GM18951 (cell line): ENCODE data around the gene ATP8A2.

ENCODE experiments used
- POLR2A ChIP-seq: IDR thresholded peaks from 4 replicates; pipeline ENCODE4 v1.6.1; 2011; ENCODE audit warnings: mild to moderate bottlenecking; ENCODE audit not compliant: insufficient read length, insufficient read depth; ENCODE audit errors: extremely low read depth
- in situ Hi-C: fragments of 300-500 bp; cut with MboI; formaldehyde crosslinking; loops from one replicate; pipeline ENCODE4 v1.12.0; 2022; ENCODE audit warnings: low sequenced_read_pairs, mixed read lengths, inconsistent platforms; ENCODE audit not compliant: unreplicated experiment

Gene ATP8A2

DNA sequence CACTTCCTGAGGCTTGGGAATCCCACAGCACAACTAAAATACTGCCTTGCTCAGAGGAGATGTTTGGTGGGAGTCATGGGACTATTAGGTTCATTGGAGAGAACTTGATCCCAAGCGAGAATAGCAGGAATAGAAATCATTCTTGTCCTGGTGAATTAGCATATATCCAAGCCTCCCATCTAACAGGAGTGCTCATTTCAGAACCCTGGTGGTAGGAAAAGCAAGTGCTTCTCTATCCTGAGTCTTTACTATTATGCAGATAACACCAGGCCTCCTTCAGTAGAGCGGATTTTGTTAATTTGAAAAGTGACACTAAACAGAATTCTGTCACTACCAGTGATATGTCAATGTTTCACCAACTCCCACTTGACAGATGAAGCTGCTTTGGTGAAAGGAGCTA is 199.5 kb downstream of the ATP8A2 start:
- no peak for TF ChIP-seq POLR2A
- in situ Hi-C loops = loop anchor here (10.0 kb wide), 1 partner anchor 494 kb away; no protein-coding TSS in a partner anchor

DNA sequence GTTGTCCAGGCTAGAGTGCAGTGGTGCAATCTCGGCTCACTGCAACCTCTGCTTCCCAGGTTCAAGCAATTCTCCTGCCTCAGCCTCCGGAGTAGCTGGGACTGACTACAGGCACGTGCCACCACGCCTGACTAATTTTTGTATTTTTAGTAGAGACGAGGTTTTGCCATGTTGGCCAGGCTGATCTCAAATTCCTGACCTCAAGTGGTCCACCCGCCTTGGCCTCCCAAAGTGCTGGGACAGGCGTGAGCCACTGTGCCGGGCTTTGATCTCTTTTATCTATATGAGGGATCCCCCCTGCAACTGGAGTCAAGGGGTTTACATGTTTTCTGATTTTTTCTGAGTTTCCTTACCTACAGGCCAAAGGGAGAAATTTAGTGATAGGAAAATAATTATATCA is 200.4 kb downstream of the ATP8A2 start:
- in situ Hi-C loops = loop anchor here (10.0 kb wide), 1 partner anchor 493 kb away; no protein-coding TSS in a partner anchor

DNA sequence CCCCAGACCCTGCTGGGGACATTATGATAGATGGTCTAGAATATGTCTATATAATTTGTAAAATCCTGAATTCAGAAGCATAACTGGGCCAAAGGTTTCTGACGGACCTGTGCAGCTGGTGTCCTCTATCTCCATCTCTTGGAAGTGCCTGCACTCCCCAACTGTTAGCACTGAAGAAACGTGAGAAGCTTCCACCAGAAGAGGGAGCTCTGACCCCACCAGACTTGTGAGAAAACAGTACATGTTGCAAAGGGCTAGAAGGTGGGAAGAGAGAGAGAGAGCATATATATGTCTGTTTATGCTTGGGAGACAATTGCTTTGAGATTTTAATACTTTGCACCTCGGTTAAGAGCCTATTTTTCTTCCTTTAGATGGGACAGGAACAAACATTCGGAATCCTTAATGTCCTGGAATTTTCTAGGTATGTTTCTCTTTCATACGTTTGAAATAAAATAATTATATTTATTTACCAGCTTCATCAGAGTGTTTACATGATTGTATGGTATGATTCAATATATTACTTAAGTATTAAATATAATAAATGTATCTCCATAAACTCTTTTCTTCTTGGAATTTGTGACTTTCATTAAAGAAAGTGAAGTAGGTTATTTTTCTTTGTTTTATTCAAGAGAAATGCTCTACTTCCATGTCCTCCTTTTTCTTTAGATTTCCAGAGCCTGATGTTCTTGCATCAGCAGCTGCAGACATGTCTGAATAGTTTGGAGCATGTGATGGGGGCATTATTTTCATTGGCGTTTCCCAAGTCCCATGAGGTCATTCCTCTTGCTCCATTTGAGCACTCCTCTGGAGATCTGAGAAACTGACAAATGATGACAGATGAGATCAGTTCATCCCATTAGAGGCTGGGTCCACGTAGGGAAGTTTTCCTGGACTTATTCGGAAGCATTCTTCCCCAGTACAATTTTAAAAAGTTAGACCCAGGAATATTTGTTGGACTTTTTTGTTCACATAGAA is 202.9 kb downstream of the ATP8A2 start:
- TF ChIP-seq POLR2A = no peak
- in situ Hi-C loops = loop anchor here (10.0 kb wide), 1 partner anchor 490 kb away; no protein-coding TSS in a partner anchor

DNA sequence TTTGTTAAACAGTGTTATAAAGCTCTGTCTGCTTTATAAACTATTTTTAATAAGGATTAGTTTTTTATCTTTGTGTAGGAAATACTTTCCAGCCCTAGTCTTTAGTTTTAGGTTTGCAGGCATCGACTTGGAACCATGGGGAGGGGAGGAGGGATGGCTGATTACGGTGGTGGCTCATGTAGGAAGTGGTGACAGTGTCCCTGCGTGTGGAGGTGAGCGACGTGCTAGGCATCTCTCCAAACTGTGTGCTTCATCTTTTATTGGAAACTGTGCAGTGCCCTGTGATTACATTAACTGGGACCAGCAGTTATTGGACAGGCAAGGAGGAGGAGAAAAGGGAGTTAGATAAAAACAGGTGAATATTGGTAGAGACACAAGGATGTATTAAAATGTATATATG is 203.8 kb downstream of the ATP8A2 start:
- in situ Hi-C loops = loop anchor here (10.0 kb wide), 1 partner anchor 489 kb away; no protein-coding TSS in a partner anchor
- no peak for TF ChIP-seq POLR2A

DNA sequence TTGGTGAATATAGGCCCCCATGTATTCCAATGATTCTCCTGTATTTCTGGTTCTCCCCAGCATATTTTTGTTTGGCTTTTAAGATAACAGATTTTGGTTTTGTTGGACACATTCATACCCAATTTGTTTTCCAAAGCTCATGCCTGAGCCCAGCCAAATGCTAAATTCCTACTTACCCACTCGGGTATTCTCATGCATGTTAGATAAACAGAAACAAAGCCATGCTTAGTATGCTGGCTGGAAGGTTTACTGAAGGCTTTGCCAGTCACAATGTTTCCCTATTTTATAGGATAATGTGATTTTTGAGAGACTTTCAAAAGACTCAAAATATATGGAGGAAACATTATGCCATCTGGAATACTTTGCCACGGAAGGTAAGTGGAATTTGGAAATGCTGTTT is 206.8 kb downstream of the ATP8A2 start:
- TF ChIP-seq POLR2A = no peak
- in situ Hi-C loops = loop anchor here (10.0 kb wide), 1 partner anchor 486 kb away; no protein-coding TSS in a partner anchor

DNA sequence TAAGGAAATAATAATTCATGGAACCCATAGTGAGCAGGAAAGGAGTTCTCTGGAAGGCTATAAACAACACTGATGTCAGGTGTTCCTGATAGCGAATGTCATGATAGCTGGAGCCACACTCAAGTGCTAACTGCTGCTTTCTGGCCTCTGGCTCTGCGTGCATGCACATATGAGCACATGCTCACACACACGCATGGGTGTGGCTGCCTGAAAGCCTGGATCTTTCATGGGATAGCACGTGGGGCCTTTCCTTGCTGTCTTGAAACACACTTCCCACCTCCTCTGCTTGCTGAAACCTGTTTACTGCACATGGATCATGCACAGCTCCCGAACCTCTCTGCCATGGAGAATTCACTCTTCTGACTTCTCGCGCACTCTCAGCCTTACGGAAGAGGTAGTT is 207.4 kb downstream of the ATP8A2 start:
- in situ Hi-C loops = loop anchor here (10.0 kb wide), 1 partner anchor 486 kb away; no protein-coding TSS in a partner anchor
- no peak for TF ChIP-seq POLR2A

DNA sequence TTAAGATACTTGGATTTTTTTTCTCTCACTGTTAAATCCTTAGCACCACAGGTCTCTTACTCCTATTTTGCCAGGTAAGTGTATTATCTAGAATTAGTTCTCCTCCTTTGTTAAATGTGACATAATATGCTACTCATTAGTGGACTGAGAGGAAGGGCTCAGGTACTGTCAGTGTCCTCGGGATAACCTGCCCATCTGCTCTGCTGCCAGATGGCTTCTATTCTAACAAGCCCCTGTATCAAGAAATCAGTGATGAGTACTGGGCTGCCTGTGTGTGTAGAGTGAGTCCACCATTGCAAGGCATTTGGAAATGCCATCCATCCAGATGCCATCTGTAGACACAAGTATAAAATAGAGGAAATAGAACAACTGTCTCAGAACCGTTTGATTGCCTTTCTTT is 209.6 kb downstream of the ATP8A2 start:
- TF ChIP-seq POLR2A = no peak
- in situ Hi-C loops = no loop called here

DNA sequence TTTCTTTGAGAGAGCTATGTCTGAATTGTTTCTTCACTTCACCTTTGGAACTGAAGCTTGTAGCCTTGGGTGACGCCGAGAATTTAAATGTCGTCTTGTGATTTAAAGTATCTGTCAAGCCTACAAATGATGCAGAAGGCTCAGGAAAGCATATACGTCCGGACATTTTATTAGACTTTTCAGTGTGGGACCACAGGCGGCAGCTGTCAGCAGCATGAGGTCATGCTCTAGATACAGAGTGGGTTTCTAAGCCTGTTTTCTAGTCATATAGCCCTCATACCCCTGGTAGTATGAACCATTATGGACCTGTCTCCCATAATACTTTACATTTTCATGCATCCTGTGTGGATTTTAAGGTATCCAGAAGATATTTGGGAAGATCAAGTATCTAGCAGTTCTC is 212.3 kb downstream of the ATP8A2 start:
- TF ChIP-seq POLR2A = no peak
- in situ Hi-C loops = no loop called here

DNA sequence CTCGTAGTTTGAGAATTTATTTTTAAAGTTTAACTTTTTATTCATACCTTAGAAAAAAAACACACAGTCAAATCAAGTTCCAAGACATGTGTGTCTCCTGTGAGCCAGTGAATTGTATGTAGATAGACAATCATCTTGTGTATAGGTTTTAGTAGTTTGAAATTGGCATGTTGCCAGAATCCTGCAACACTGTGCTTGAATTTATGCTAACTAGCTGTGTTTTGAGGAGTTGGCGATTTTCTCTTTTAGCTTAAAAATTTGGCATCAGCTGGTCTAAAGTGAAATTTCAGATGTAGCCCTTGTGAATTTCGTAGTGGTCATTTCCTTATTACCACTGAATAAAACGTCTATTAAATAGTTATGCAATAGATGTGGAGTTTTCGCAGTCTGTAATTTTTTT is 213.2 kb downstream of the ATP8A2 start:
- in situ Hi-C loops = no loop called here

DNA sequence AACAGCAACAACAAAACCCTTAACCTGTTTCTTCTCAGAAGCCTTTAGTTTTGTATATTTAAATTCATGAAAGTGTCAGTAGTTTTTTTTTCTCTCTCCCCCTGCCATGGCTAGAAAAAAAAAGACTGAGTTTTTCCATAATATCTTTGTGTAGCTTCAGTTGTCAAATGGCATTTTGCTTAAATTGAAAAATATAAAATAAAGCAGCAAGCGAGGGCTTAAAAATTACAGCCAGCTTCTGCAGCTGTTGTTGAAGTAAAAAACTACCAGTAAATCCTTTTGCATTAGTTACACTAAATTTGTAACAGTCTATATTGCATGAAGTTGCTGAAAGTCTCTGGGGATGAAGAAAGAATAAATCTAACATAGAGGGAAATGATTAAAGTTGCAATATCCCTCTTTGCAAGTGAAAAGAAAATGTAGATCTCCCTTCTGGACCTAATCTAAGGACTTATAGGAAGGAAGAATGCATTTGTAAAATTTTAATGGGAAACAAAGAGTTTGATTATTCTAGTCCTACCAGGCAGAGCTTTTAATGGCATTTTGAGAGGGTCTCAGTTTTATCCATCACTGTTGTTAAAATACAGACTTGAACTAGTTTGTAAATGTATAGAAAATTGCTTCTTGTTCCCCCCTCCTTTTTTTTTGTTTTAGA is 215.7 kb downstream of the ATP8A2 start:
- in situ Hi-C loops = no loop called here

More for the DNA sequence above, 213.2 kb downstream of the ATP8A2 start:
- no peak for TF ChIP-seq POLR2A

DNA sequence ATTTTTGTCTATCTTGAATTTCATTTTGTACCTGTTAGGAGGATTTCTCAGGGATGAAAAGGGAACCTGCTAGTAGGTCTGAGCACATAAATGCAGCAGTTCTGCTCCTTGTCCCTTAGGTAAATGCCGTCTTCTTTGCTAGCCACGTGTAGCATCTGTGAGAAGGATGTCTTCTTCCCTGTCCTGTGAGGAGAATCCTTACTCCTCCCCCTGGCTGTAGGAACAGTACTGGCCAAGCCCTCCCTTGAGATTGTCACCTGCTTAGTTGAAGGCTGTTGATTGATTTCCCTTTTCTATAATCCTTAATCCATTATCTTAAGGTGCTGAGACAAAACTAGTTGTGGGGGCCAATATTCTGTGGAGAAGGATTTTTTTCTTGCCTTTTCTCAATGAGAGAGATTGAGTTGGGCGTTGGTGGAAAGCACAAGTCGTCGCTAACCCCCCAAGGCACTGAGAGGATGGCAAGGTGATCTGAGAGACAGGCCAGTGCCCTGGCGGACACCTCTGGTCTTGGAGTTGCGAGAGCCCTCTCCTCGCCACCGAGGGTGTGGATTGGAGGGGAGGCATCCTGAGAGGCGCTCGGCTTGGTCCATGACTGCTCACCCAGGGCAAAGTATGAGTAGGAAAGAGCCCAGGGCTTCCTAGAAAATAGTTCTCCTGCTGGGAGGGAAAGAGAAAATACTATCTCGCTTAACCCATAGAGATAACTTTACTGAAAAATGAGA is 216.7 kb downstream of the ATP8A2 start:
- no peak for TF ChIP-seq POLR2A
- in situ Hi-C loops = no loop called here

More for the DNA sequence above, 215.7 kb downstream of the ATP8A2 start:
- TF ChIP-seq POLR2A = no peak

DNA sequence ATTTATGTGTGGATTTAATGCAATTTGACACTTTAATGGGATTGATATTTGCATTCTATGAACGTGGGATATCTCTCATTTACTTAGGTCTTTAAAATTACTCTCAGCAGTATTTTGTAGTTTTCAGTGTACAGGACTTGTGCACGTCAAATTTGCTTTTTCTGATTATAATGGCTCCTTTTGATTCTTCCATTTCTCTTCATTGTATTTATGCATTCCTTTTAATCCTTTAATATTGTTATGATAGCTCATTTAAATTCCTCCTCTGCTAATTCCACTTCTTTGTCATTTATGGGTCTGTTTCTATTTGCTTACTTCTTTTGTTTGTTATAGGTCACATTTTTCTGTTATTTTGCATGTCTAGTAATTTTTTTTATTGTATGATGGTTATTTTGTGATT is 226.6 kb downstream of the ATP8A2 start:
- no peak for TF ChIP-seq POLR2A
- in situ Hi-C loops = no loop called here

DNA sequence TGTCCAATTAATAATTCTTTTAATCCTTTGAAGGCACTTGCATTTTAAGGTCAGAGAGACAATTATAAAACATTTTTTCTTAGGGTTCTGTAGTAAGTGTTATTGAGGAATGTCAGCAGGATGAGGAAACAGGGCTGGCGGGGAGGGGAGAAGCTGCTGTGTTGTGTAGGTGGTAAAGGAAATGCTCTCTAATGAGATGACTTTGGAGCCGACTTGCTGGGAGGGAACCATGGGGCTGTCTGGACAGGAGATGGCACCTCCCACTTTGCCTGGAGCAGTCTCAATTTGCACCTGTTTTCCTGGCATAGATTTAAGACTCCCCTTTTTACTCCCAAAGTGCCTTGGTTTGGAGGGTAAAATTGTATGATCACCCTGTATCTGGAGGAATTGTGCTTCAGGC is 230.4 kb downstream of the ATP8A2 start:
- TF ChIP-seq POLR2A = no peak
- in situ Hi-C loops = no loop called here
